GM18519 (cell line): ENCODE results near the gene ICAM4.
"Not testable (repeated sequence)": the region's sequence is repeated elsewhere in the genome, so short reads cannot be mapped to it uniquely, and the experiment has no call there.

Experiments used
- ATAC-seq: cut with Tn5 transposase; IDR thresholded peaks from one replicate; pipeline ENCODE4 v1.9.1; 2021; ENCODE audit warnings: mild to moderate bottlenecking, moderate library complexity; ENCODE audit not compliant: unreplicated experiment, low FRiP score

ICAM4 gene

GRCh38 chr19:10334588-10335351, 48.0 kb downstream of the ICAM4 start:
- ATAC-seq = no peak

- no peak for ATAC-seq
Measured at GRCh38 chr19:10335352-10335985, 48.7 kb downstream of the ICAM4 start.

- not testable (repeated sequence) for ATAC-seq
Measured at GRCh38 chr19:10336725-10337124, 50.0 kb downstream of the ICAM4 start.
